Stomach (tissue), 4 donors: ENCODE measurements around the gene SEMA5B.

Experiments used
- CTCF ChIP-seq, 7 experiments: fragments of 450-650 bp in 4 of 7; fragments of 200-600 bp in 3 of 7; sonication (generic) in 3 of 7; IDR thresholded peaks; one replicate each; pipeline ENCODE4 v1.5.1; 2016 to 2019; ENCODE audit warnings: antibody characterized with exemption in 7 of 7, control low read depth in 2 of 7, mild to moderate bottlenecking in 1 of 7
- POLR2A ChIP-seq, 4 donors: fragments of 450-650 bp; IDR thresholded peaks; one replicate each; pipeline ENCODE4 v1.6.1; 2016; ENCODE audit warnings: antibody characterized with exemption in 4 of 4, control low read depth in 2 of 4, mild to moderate bottlenecking in 1 of 4, moderate library complexity in 1 of 4

GRCh38 chr3:122926811-122927210 is 100.8 kb downstream of the SEMA5B start:
- TF ChIP-seq CTCF (IDR thresholded peaks at IDR 0.05) (no peak), POLR2A (IDR thresholded peaks at IDR 0.05) (no peak)
